HG03280 (cell line): ENCODE data around the gene RC3H1.

Experiments used
- ATAC-seq: cut with Tn5 transposase; IDR thresholded peaks from one replicate; pipeline ENCODE4 v1.9.1; 2021; ENCODE audit warnings: mild to moderate bottlenecking, moderate library complexity; ENCODE audit not compliant: unreplicated experiment

RC3H1 gene

DNA sequence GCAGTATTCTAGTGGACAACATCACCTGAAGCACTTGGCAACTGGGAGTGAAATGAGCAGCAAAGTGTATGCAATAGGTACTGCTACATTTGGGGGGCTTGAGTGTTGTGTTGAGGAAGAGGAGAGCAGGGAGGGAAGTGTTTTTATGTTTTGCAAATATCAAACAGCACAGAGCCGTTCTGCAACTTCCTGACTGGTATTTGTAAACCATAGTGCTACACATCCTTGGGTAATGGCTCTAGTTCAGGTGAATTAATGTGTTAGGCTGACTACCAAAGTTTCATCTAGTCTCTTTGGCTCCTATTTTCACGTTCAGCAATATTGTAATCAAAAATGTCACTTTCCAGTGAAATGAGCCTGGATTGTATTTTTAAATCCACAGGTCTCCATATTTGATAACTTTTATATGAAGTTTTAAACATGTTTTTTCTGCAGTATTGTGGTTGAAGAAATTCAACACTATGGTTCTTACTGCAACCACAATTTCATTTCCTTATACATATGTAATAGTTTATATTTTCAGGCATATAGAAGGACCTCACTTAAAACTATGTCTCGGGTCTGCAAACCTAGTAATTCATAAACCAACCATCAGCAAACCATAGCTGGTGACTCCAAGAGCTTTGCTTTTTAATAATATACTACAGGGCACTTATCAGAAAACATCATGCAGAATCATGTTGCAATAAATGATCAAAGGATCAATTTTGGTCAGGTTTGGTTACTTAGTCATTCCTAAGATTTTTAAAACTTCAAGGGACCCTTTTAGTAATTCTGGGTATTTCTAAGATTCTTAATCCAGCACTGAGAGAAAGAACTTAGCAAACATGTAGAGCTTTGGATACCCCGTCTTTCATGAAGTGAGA is 135.2 kb downstream of the RC3H1 start:
- ATAC-seq = no peak

- ATAC-seq = no peak
These were observed 137.5 kb downstream of the RC3H1 start for GRCh38 chr1:173884701-173885100.
